ENCODE results near the gene MT2A. TPM values are rescaled to one million over a fixed set of nuclear protein-coding genes. Genes with fewer than 3 reads are reported as not detected.

Gene MT2A
- total and polyA plus RNA-seq, 9 donors = 9.9 to 31.5 (median 24.6) TPM

- Histone ChIP-seq H3K9me3 (replicated peaks; ENCODE audit: control insufficient read depth, low read depth, low read length) (no peaks in the 10 kb centered on the region), H3K4me3 (ENCODE audit: low read length) (no peak overlapping the region), H3K27me3 (ENCODE audit: control insufficient read depth, insufficient read depth, low read length) (peaks cover 52% of the 10 kb centered on the region), H3K27ac (ENCODE audit: low read length) (no peak overlapping the region), H3K4me1 (ENCODE audit: control insufficient read depth, insufficient read depth, low read length) (peaks cover 32% of the 10 kb centered on the region), H3K36me3 (ENCODE audit: control insufficient read depth, insufficient read depth, low read length) (no peaks in the 10 kb centered on the region)
- WGBS (ENCODE audit: insufficient coverage) = 39% methylated on average over 4 of the region's 9 CpGs
- no peak for DNase-seq
Observed at GRCh38 chr16:56628486-56629350, 20.3 kb downstream of the MT2A start.

DNA sequence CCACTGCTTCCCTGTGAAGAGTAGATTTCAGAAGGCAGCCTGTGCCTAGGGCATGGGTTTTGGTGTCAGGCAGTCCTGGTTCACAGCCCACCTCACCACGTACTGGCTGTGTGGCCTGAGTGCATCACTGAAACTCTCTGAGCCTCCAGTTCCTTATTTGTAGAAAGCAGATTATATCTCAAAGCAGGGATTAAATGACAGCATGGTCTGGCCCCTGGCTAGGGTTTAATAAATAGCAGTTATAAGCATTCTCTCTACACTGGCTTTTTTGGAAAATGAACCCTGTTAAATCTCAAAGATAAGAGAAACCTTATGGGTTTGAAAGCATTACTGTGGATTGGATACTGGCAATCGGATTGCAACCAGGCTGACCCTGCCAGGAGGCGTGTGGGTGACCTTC lies 21.1 kb downstream of the MT2A start:
- DNase-seq = no peak
- H3K4me1 ChIP-seq (ENCODE audit: control insufficient read depth, insufficient read depth, low read length) = peaks cover 32% of the 10 kb centered on the region
- H3K4me3 ChIP-seq (ENCODE audit: low read length) = no peak overlapping the region
- 88% methylated on average over 3 of the region's 3 CpGs for WGBS (ENCODE audit: insufficient coverage)
- H3K27ac ChIP-seq (ENCODE audit: low read length) = no peak overlapping the region
- peaks cover 58% of the 10 kb centered on the region for H3K27me3 ChIP-seq (ENCODE audit: control insufficient read depth, insufficient read depth, low read length)
- no peaks in the 10 kb centered on the region for H3K9me3 ChIP-seq (replicated peaks; ENCODE audit: control insufficient read depth, low read depth, low read length)
- H3K36me3 ChIP-seq (ENCODE audit: control insufficient read depth, insufficient read depth, low read length) = no peaks in the 10 kb centered on the region

- no peak for DNase-seq
- 60% methylated on average over 1 of the region's 3 CpGs for WGBS (ENCODE audit: insufficient coverage)
- no peak overlapping the region for H3K27ac ChIP-seq (ENCODE audit: low read length)
- no peaks in the 10 kb centered on the region for H3K9me3 ChIP-seq (replicated peaks; ENCODE audit: control insufficient read depth, low read depth, low read length)
- H3K4me1 ChIP-seq (ENCODE audit: control insufficient read depth, insufficient read depth, low read length) = peaks cover 30% of the 10 kb centered on the region
- H3K36me3 ChIP-seq (ENCODE audit: control insufficient read depth, insufficient read depth, low read length) = no peaks in the 10 kb centered on the region
- no peak overlapping the region for H3K4me3 ChIP-seq (ENCODE audit: low read length)
- peaks cover 60% of the 10 kb centered on the region for H3K27me3 ChIP-seq (ENCODE audit: control insufficient read depth, insufficient read depth, low read length)
Observed at GRCh38 chr16:56630134-56630533, 21.8 kb downstream of the MT2A start.

DNA sequence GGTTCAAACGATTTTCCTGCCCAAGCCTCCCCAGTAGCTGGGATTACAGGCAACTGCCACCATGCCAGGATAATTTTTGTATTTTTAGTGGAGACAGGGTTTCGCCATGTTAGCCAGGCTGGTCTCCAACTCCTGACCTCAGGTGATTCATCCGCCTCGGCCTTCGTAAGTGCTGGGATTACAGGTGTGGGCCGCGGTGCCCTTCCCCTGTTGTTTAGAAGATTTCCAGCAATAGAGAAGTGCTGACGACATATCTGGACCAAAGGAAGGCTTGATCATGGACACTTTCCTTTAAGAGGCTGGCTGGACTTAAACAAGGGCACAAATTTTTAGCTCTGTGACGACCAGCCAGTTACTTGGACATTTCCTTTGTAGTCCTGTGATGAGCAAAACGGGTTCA lies 22.8 kb downstream of the MT2A start:
- Histone ChIP-seq H3K4me3 (ENCODE audit: low read length) (no peak overlapping the region), H3K36me3 (ENCODE audit: control insufficient read depth, insufficient read depth, low read length) (no peaks in the 10 kb centered on the region), H3K9me3 (replicated peaks; ENCODE audit: control insufficient read depth, low read depth, low read length) (no peaks in the 10 kb centered on the region), H3K4me1 (ENCODE audit: control insufficient read depth, insufficient read depth, low read length) (peaks cover 23% of the 10 kb centered on the region), H3K27me3 (ENCODE audit: control insufficient read depth, insufficient read depth, low read length) (peaks cover 61% of the 10 kb centered on the region), H3K27ac (ENCODE audit: low read length) (no peak overlapping the region)
- 90% methylated on average over 6 of the region's 10 CpGs for WGBS (ENCODE audit: insufficient coverage)
- DNase-seq = no peak

GRCh38 chr16:56631832-56632155 lies 23.4 kb downstream of the MT2A start:
- Histone ChIP-seq H3K27me3 (ENCODE audit: control insufficient read depth, insufficient read depth, low read length) (peaks cover 63% of the 10 kb centered on the region), H3K9me3 (replicated peaks; ENCODE audit: control insufficient read depth, low read depth, low read length) (no peaks in the 10 kb centered on the region), H3K27ac (ENCODE audit: low read length) (peak overlapping the region; percentile 2), H3K36me3 (ENCODE audit: control insufficient read depth, insufficient read depth, low read length) (no peaks in the 10 kb centered on the region), H3K4me3 (ENCODE audit: low read length) (peak overlapping the region; percentile 43), H3K4me1 (ENCODE audit: control insufficient read depth, insufficient read depth, low read length) (peaks cover 17% of the 10 kb centered on the region)
- DNase-seq = no peak
- WGBS (ENCODE audit: insufficient coverage) = 11% methylated on average over 3 of the region's 14 CpGs

- peak; percentile 67 for DNase-seq
- Histone ChIP-seq H3K4me3 (ENCODE audit: low read length) (peak within 1 kb of the TSS; percentile 43), H3K27ac (ENCODE audit: low read length) (peak within 1 kb of the TSS; percentile 2), H3K27me3 (ENCODE audit: control insufficient read depth, insufficient read depth, low read length) (peaks cover 68% of the 10 kb centered on the region), H3K4me1 (ENCODE audit: control insufficient read depth, insufficient read depth, low read length) (peaks cover 17% of the 10 kb centered on the region), H3K36me3 (ENCODE audit: control insufficient read depth, insufficient read depth, low read length) (no peaks in the 10 kb centered on the region), H3K9me3 (replicated peaks; ENCODE audit: control insufficient read depth, low read depth, low read length) (no peaks in the 10 kb centered on the region)
- WGBS (ENCODE audit: insufficient coverage) = under 1% methylated on average over 50 of the region's 61 CpGs
Observed at GRCh38 chr16:56632156-56632847, 23.9 kb downstream of the MT2A start, which contains the start of gene MT1M. MT1M (plus strand) TSS chr16:56632659; CDS start chr16:56632732, 73 bp downstream.

- Histone ChIP-seq H3K36me3 (ENCODE audit: control insufficient read depth, insufficient read depth, low read length) (no peaks in the 10 kb centered on the region), H3K27me3 (ENCODE audit: control insufficient read depth, insufficient read depth, low read length) (peaks cover 74% of the 10 kb centered on the region), H3K4me3 (ENCODE audit: low read length) (peak overlapping the region; percentile 43), H3K9me3 (replicated peaks; ENCODE audit: control insufficient read depth, low read depth, low read length) (no peaks in the 10 kb centered on the region), H3K27ac (ENCODE audit: low read length) (no peak overlapping the region), H3K4me1 (ENCODE audit: control insufficient read depth, insufficient read depth, low read length) (peaks cover 19% of the 10 kb centered on the region)
- WGBS (ENCODE audit: insufficient coverage) = no CpG with 5 or more reads among the region's 6 CpGs
- no peak for DNase-seq
Observed at GRCh38 chr16:56632848-56633365, 24.5 kb downstream of the MT2A start.

- no peak overlapping the region for H3K27ac ChIP-seq (ENCODE audit: low read length)
- H3K4me3 ChIP-seq (ENCODE audit: low read length) = no peak overlapping the region
- DNase-seq = no peak
- H3K9me3 ChIP-seq (replicated peaks; ENCODE audit: control insufficient read depth, low read depth, low read length) = no peaks in the 10 kb centered on the region
- WGBS (ENCODE audit: insufficient coverage) = 25% methylated on average over 5 of the region's 7 CpGs
- H3K27me3 ChIP-seq (ENCODE audit: control insufficient read depth, insufficient read depth, low read length) = peaks cover 76% of the 10 kb centered on the region
- H3K4me1 ChIP-seq (ENCODE audit: control insufficient read depth, insufficient read depth, low read length) = peaks cover 24% of the 10 kb centered on the region
- no peaks in the 10 kb centered on the region for H3K36me3 ChIP-seq (ENCODE audit: control insufficient read depth, insufficient read depth, low read length)
Observed at GRCh38 chr16:56633535-56633934, 25.2 kb downstream of the MT2A start.

DNA sequence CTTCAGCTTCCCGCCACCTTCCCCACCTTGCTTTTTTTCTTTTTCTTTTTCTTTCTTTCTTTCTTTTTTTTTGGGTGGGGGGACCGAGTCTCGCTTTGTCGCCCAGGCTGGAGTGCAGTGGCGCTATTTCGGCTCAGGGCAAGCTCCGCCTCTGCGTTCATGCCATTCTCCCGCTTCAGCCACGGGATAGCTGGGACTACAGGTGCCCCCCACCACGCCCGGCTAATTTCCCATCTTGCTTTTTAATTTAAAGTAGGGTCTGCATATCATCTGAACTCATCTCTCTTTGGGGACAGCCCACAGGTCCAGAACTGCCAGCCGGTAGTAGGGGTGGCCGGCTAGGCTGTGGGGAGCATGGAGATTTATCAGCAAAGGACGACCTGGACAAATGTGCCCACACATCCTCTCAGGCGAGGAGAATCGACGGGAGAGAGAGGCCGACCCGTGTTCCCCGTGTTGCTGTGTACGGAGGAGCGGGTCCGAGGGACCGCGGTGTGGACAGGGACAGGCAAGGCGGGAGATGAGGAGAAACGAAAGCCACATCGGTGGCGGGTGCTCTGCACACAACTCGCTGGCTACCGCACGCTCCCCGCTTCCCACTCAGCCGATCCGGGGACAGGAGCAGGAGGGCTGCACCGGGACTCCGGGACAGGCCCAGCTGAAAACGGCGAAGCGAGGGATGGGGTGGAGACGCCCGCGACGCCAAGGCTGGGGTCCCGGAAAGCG lies 26.5 kb downstream of the MT2A start:
- Histone ChIP-seq H3K36me3 (ENCODE audit: control insufficient read depth, insufficient read depth, low read length) (no peaks in the 10 kb centered on the region), H3K4me1 (ENCODE audit: control insufficient read depth, insufficient read depth, low read length) (peaks cover 30% of the 10 kb centered on the region), H3K27ac (ENCODE audit: low read length) (no peak overlapping the region), H3K4me3 (ENCODE audit: low read length) (no peak overlapping the region), H3K27me3 (ENCODE audit: control insufficient read depth, insufficient read depth, low read length) (peaks cover 86% of the 10 kb centered on the region), H3K9me3 (replicated peaks; ENCODE audit: control insufficient read depth, low read depth, low read length) (no peaks in the 10 kb centered on the region)
- DNase-seq = no peak
- WGBS (ENCODE audit: insufficient coverage) = 2% methylated on average over 35 of the region's 47 CpGs

Data from muscle of leg (tissue), 11 donors.